GM12864 (cell line): ENCODE measurements around the gene ARRDC2.

ENCODE experiments used
- DNase-seq: peaks from one replicate; pipeline ENCODE4 v3.0.0-alpha.2; 2011; ENCODE audit warnings: low read depth
- H3K4me3 ChIP-seq: 2 replicates; pipeline ENCODE4 v1.5.1; 2011; ENCODE audit warnings: mild to moderate bottlenecking, low read depth, low read length, control low read depth
- TF ChIP-seq, protein P1 (sequence below): IDR thresholded peaks from 2 replicates; pipeline ENCODE4 v1.5.1; 2011; ENCODE audit warnings: low read depth, mild to moderate bottlenecking, moderate library complexity, low read length, control low read depth, inconsistent platforms; ENCODE audit errors: missing control alignments

ARRDC2 gene

GRCh38 chr19:17967257-17968051 lies 40.5 kb upstream of the ARRDC2 start:
- TF ChIP-seq, protein P1, sequence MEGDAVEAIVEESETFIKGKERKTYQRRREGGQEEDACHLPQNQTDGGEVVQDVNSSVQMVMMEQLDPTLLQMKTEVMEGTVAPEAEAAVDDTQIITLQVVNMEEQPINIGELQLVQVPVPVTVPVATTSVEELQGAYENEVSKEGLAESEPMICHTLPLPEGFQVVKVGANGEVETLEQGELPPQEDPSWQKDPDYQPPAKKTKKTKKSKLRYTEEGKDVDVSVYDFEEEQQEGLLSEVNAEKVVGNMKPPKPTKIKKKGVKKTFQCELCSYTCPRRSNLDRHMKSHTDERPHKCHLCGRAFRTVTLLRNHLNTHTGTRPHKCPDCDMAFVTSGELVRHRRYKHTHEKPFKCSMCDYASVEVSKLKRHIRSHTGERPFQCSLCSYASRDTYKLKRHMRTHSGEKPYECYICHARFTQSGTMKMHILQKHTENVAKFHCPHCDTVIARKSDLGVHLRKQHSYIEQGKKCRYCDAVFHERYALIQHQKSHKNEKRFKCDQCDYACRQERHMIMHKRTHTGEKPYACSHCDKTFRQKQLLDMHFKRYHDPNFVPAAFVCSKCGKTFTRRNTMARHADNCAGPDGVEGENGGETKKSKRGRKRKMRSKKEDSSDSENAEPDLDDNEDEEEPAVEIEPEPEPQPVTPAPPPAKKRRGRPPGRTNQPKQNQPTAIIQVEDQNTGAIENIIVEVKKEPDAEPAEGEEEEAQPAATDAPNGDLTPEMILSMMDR: no peak
- no peak for DNase-seq
- no peak overlapping the region for H3K4me3 ChIP-seq

DNA sequence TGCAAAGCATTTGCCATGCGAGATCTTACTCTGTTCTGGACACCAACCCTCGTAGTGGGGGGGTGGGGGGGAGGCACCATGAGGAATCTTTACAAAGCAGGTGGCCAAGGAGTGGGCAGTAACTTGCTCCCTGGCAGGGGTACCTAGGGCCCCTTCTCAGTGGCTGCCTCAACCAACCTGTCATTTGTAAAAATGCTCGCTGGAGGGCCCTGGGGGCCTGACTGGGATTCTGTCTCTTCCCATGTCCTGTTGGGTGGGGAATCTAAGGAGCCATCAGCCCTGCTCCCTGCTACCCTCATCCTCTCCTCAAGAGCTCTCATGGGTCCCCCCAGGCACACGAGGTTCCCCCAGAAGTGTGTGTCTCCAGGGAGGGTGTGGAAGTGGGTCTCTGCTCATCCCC lies 39.6 kb upstream of the ARRDC2 start:
- no peak for DNase-seq
- TF ChIP-seq, protein P1: no peak
- H3K4me3 ChIP-seq: no peak overlapping the region

DNA sequence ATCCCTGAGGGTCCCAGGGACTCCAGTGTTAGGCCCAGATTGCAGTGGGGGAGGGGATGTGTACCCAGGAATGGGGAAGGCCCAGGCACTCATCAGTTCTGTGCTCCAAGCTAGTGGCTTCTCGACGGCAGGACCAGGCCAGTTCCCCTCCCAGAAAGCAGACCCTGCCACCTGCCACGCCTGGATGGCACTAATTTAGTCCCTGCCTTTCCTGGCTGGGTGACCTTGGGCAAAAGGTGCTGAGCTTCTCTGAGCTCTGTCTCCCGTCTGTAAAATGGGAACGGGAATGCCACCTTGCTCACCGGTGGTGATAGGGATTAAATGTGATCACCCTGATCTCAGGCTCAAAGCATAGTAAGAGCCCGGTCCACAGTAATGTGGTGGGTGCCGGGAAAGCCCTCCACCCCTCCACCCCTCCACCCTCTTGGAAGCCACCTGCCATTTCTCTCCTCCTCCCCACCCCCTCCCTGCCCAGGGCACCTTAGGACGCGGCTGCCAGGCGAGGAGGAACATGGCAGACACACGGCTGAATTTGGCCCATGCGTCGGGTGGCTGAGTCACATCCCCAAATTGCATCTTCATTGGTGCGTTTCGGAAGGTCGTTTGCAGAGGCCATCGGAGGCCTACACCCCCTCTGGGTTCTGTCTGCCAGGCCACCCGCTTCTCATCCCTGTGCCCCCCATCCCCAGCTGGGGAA lies 38.7 kb upstream of the ARRDC2 start:
- TF ChIP-seq, protein P1: no peak
- DNase-seq: no peak

GRCh38 chr19:17972230-17972629 lies 35.7 kb upstream of the ARRDC2 start:
- DNase-seq: no peak

More for the DNA sequence above, 38.7 kb upstream of the ARRDC2 start:
- no peak overlapping the region for H3K4me3 ChIP-seq

DNA sequence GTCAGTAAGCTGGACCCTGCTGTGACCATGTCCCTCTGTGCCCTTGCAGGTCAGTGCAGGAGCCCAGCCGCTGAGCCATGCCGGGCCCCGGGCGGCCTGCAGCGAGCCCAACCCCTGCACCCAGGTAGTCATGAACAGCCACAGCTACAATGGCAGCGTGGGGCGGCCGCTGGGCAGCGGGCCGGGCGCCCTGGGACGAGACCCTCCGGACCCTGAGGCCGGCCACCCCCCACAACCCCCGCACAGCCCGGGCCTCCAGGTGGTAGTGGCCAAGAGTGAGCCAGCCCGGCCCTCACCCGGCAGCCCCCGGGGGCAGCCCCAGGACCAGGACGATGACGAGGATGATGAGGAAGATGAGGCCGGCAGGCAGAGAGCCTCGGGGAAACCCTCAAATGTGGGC lies 34.2 kb upstream of the ARRDC2 start:
- no peak overlapping the region for H3K4me3 ChIP-seq
- TF ChIP-seq, protein P1: no peak
- DNase-seq: no peak

More at GRCh38 chr19:17972230-17972629, 35.7 kb upstream of the ARRDC2 start:
- TF ChIP-seq, protein P1: no peak
- no peak overlapping the region for H3K4me3 ChIP-seq

GRCh38 chr19:17974551-17974950 lies 33.4 kb upstream of the ARRDC2 start:
- TF ChIP-seq, protein P1: no peak
- H3K4me3 ChIP-seq: no peak overlapping the region
- no peak for DNase-seq
